ENCODE measurements around the gene BRIP1.

DNA sequence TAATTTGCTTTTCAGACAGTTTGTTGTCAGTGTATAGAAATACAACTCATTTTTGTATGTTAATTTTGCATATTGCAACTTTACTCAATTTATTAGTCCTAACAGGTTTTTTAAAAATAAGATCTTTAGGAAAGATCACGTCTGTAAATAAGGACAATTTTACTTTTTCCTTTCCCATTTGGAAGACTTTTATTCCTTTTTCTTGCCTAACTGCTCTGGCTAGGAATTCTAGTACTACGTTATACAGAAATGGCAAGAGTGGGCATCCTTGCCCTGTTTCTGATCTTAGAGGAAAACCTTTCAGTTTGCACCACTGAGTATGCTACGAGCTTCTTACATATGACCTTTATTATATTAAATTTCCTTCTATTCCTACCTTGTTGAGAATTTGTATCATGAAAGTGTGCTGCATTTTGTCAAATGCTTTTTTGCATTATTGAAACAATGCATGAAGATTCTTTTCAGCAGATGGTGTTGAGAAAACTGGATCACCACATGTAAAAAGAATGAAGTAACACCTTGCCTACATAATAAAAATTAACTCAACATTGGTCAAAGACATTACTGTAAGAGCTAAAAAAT, 113.4 kb downstream of the BRIP1 start:
- TF ChIP-seq, protein P1, sequence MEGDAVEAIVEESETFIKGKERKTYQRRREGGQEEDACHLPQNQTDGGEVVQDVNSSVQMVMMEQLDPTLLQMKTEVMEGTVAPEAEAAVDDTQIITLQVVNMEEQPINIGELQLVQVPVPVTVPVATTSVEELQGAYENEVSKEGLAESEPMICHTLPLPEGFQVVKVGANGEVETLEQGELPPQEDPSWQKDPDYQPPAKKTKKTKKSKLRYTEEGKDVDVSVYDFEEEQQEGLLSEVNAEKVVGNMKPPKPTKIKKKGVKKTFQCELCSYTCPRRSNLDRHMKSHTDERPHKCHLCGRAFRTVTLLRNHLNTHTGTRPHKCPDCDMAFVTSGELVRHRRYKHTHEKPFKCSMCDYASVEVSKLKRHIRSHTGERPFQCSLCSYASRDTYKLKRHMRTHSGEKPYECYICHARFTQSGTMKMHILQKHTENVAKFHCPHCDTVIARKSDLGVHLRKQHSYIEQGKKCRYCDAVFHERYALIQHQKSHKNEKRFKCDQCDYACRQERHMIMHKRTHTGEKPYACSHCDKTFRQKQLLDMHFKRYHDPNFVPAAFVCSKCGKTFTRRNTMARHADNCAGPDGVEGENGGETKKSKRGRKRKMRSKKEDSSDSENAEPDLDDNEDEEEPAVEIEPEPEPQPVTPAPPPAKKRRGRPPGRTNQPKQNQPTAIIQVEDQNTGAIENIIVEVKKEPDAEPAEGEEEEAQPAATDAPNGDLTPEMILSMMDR (IDR thresholded peaks at IDR 0.05), result no peak
- no peak for TF ChIP-seq POLR2A (IDR thresholded peaks at IDR 0.05)

Measured in uterus (tissue), 2 donors.